ENCODE measurements around the gene TNKS1BP1.

TNKS1BP1 gene

GRCh38 chr11:57306161-57306876, 18.4 kb downstream of the TNKS1BP1 start:
- no peak for FAIRE-seq
- no peak for TF ChIP-seq CTCF (IDR thresholded peaks at IDR 0.05; ENCODE audit: insufficient read depth, missing control alignments)
- DNase-seq (ENCODE audit: insufficient read length, low spot score), result peak; percentile 6

- TF ChIP-seq CTCF (IDR thresholded peaks at IDR 0.05; ENCODE audit: insufficient read depth, missing control alignments), result no peak
- DNase-seq (ENCODE audit: insufficient read length, low spot score), result peak; percentile 4
- FAIRE-seq, result no peak
Observed at GRCh38 chr11:57305523-57305922, 19.2 kb downstream of the TNKS1BP1 start.

- DNase-seq (ENCODE audit: insufficient read length, low spot score) (no peak), FAIRE-seq (no peak)
- no peak for TF ChIP-seq CTCF (IDR thresholded peaks at IDR 0.05; ENCODE audit: insufficient read depth, missing control alignments)
Observed at GRCh38 chr11:57303990-57304579, 20.7 kb downstream of the TNKS1BP1 start.

GRCh38 chr11:57303280-57303989, 21.3 kb downstream of the TNKS1BP1 start:
- DNase-seq (ENCODE audit: insufficient read length, low spot score) (peak; percentile 12), FAIRE-seq (no peak)
- no peak for TF ChIP-seq CTCF (IDR thresholded peaks at IDR 0.05; ENCODE audit: insufficient read depth, missing control alignments)

- FAIRE-seq, result no peak
- TF ChIP-seq CTCF (IDR thresholded peaks at IDR 0.05; ENCODE audit: insufficient read depth, missing control alignments), result no peak
- no peak for DNase-seq (ENCODE audit: insufficient read length, low spot score)
Observed at GRCh38 chr11:57302489-57302888, 22.3 kb downstream of the TNKS1BP1 start.

GRCh38 chr11:57301711-57302423, 22.9 kb downstream of the TNKS1BP1 start:
- no peak for FAIRE-seq
- TF ChIP-seq CTCF (IDR thresholded peaks at IDR 0.05; ENCODE audit: insufficient read depth, missing control alignments), result no peak

More at GRCh38 chr11:57301711-57302423, 22.9 kb downstream of the TNKS1BP1 start:
- no peak for DNase-seq (ENCODE audit: insufficient read length, low spot score)

All from D721Med (cell line).